Prostate gland (tissue), 2 donors: Measurements from ENCODE around the gene RARB. TPM values are rescaled to one million over a fixed set of nuclear protein-coding genes. Genes with fewer than 3 reads are reported as not detected.

Source experiments
- DNase-seq: peaks from one replicate; pipeline ENCODE4 v3.0.0-alpha.2; 2019; ENCODE audit warnings: low spot score
- H3K27ac ChIP-seq, 2 donors: fragments of 200-600 bp; sonication (generic); 2 replicates each; pipeline ENCODE4 v1.5.1; 2017 to 2019
- H3K27me3 ChIP-seq: fragments of 200-600 bp; sonication (generic); replicated peaks from 2 replicates; pipeline ENCODE4 v1.5.1; 2019; ENCODE audit not compliant: insufficient read depth
- H3K36me3 ChIP-seq, 2 donors: fragments of 200-600 bp; sonication (generic); 1 replicate in 1 of 2; 2 replicates in 1 of 2; pipeline versions ENCODE4 v1.5.1 to v1.8.1; 2017 to 2019
- H3K4me1 ChIP-seq: fragments of 200-600 bp; sonication (generic); replicated peaks from 2 replicates; pipeline ENCODE4 v1.5.1; 2019
- H3K4me3 ChIP-seq, 2 donors: fragments of 200-600 bp; sonication (generic); 2 replicates each; pipeline ENCODE4 v1.5.1; 2017 to 2019
- H3K9me3 ChIP-seq: fragments of 200-600 bp; sonication (generic); 2 replicates; pipeline ENCODE4 v1.5.1; 2017
- POLR2A ChIP-seq: fragments of 450-650 bp; IDR thresholded peaks from one replicate; pipeline ENCODE4 v1.6.1; 2016; ENCODE audit warnings: antibody characterized with exemption, mild to moderate bottlenecking
- POLR2AphosphoS5 ChIP-seq: sonication (generic); formaldehyde crosslinking; IDR thresholded peaks from one replicate; pipeline ENCODE4 v1.6.1; 2017; ENCODE audit warnings: antibody characterized with exemption
- WGBS: methylation state at CpG from one replicate; pipeline ENCODE4 v1.1.5; 2018; 5-methylcytosine and 5-hydroxymethylcytosine counted together
- intact Hi-C: fragments of 100-400 bp; cut with DNase I; formaldehyde crosslinking; loops from one replicate; pipeline ENCODE4 v1.14.2; 2022
- total RNA-seq, 2 donors: library from RNA; depleted of rRNA; stranded (reverse); fragments of >200 nt; gene quantifications; one replicate each; pipeline ENCODE4 v1.1.0, GENCODE V29; 2016
- TF ChIP-seq, protein P1 (sequence below), 4 experiments: fragments of 200-600 bp in 2 of 4; fragments of 450-650 bp in 2 of 4; sonication (generic) in 2 of 4; IDR thresholded peaks; 1 replicate in 3 of 4; 2 replicates in 1 of 4; pipeline ENCODE4 v1.5.1; 2016 to 2019; ENCODE audit warnings: antibody characterized with exemption in 4 of 4, mild to moderate bottlenecking in 2 of 4, moderate library complexity in 2 of 4

Gene RARB
- total RNA-seq, 2 donors from 2014 or later = 4.4 to 17.2 TPM

DNA sequence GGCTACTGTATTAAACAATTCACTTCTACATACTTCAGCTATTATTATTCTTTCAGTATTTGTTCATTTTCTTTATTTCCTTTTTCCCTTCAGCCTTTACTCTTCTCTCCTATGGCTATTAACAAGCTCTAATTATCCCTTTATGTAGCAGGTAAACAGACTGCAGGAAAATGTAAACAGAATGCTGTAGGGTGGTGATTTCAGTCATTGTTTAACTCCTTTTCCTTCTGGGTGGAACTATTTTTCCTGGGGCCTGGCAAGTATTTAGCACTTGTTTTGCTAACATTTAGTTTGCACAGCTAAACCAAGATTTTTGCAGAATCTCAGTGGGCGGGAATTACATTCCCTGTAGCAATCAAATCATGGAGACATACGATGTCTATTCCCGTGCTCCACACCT, 14.4 kb downstream of the RARB start:
- no peak for DNase-seq
- H3K36me3 ChIP-seq = no peaks in the 10 kb centered on the region
- no peaks in the 10 kb centered on the region for H3K27me3 ChIP-seq
- intact Hi-C loops = no loop called here
- H3K4me1 ChIP-seq = no peaks in the 10 kb centered on the region
- no peaks in the 10 kb centered on the region for H3K9me3 ChIP-seq
- H3K4me3 ChIP-seq = no peak overlapping the region
- 79% methylated on average over 3 of the region's 3 CpGs for WGBS
- TF ChIP-seq, protein P1, sequence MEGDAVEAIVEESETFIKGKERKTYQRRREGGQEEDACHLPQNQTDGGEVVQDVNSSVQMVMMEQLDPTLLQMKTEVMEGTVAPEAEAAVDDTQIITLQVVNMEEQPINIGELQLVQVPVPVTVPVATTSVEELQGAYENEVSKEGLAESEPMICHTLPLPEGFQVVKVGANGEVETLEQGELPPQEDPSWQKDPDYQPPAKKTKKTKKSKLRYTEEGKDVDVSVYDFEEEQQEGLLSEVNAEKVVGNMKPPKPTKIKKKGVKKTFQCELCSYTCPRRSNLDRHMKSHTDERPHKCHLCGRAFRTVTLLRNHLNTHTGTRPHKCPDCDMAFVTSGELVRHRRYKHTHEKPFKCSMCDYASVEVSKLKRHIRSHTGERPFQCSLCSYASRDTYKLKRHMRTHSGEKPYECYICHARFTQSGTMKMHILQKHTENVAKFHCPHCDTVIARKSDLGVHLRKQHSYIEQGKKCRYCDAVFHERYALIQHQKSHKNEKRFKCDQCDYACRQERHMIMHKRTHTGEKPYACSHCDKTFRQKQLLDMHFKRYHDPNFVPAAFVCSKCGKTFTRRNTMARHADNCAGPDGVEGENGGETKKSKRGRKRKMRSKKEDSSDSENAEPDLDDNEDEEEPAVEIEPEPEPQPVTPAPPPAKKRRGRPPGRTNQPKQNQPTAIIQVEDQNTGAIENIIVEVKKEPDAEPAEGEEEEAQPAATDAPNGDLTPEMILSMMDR (IDR thresholded peaks at IDR 0.05) = no peak
- TF ChIP-seq POLR2A (no peak), POLR2AphosphoS5 (no peak)
- no peak overlapping the region for H3K27ac ChIP-seq

DNA sequence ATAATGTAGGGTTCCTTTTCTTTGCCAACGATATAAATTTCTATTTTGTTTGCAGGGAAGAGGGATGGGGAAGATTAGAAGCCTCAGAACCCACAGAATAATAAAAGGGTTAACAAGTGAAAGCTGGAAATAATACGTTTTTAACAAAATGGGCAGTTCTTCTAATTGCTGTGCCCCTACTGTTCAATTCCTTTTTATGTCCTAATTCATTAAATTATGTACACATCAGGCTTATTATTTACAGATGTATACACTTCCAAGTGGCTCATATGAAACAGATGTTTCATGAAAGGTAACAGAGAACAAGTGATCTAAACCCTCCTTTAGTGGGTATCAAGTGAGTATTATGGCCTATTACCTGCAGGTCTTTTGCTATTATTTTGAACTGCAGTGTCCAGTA, 16.2 kb downstream of the RARB start:
- Histone ChIP-seq H3K27ac (no peak overlapping the region), H3K36me3 (no peaks in the 10 kb centered on the region), H3K4me3 (no peak overlapping the region), H3K27me3 (no peaks in the 10 kb centered on the region), H3K4me1 (peaks cover 3% of the 10 kb centered on the region), H3K9me3 (no peaks in the 10 kb centered on the region)
- 35% methylated on average over 2 of the region's 2 CpGs for WGBS
- no peak for DNase-seq
- TF ChIP-seq POLR2A (no peak), POLR2AphosphoS5 (no peak)
- TF ChIP-seq, protein P1 (IDR thresholded peaks at IDR 0.05) = no peak
- intact Hi-C loops = no loop called here

DNA sequence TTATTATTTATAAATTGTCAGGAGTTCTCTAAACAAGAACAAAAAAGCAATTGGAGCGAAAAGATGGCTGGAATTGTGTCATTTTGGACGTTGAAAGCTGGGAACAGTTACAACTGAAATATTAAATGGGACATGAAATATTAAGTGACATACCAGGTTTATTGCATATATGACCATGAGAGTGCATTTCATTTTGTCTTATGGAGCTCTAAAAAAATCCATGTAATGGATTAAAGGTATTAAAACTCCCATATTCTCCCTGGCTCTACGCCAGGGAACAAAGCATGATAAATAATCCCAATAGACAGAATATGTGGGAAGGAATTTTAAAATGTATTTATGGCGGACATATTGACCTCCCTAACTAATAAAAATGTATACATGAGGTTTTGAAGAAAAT, 17.7 kb downstream of the RARB start:
- intact Hi-C loops = no loop called here
- DNase-seq = no peak
- no peaks in the 10 kb centered on the region for H3K9me3 ChIP-seq
- peaks cover 3% of the 10 kb centered on the region for H3K4me1 ChIP-seq
- TF ChIP-seq, protein P1 (IDR thresholded peaks at IDR 0.05) = no peak
- TF ChIP-seq POLR2A (no peak), POLR2AphosphoS5 (no peak)
- 69% methylated on average over 4 of the region's 4 CpGs for WGBS
- no peaks in the 10 kb centered on the region for H3K27me3 ChIP-seq
- no peak overlapping the region for H3K4me3 ChIP-seq
- no peak overlapping the region for H3K27ac ChIP-seq
- H3K36me3 ChIP-seq = no peaks in the 10 kb centered on the region

DNA sequence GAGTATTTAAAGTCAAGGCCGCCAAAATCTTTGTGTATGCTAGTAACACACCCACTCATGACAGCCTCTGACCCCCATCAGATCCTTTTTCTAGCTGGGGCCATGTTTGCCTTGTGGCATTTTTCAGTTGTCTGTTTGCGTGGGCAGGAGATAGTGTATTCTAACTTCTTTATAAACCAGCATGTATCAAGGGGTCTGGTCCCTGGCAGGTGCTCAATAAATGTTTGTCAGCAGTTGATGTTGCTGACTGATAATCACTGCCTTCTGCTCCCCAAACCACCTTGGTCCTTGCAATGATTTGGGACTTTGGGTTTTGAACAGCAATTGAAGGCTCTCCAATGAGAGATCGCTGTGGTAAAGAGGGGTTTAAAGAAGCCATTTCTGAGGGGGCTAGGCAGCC, 19.2 kb downstream of the RARB start:
- Histone ChIP-seq H3K36me3 (no peaks in the 10 kb centered on the region), H3K4me3 (no peak overlapping the region), H3K27me3 (no peaks in the 10 kb centered on the region), H3K27ac (no peak overlapping the region), H3K9me3 (no peaks in the 10 kb centered on the region), H3K4me1 (peaks cover 3% of the 10 kb centered on the region)
- WGBS = 81% methylated on average over 3 of the region's 3 CpGs
- no peak for DNase-seq
- TF ChIP-seq POLR2A = no peak
- no peak for TF ChIP-seq POLR2AphosphoS5
- TF ChIP-seq, protein P1 (IDR thresholded peaks at IDR 0.05) = no peak
- intact Hi-C loops = no loop called here

DNA sequence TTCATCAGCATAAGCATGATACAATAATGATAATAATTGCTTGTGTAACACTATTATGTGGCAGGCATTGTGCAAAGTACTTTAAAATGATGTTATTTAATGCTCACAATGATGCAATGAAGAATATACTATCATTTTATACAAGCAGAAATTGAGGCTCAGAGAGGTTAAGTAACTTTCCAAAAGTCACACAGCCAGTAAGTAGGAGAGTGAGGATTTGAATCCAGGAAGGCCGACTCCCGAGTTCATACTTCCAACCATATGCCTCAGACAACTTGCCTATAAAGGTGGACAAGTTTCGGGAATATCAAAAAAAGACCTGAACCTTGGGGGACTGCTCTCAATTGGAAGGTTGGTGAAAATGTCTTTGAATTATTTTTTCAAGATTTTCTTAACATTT, 19.9 kb downstream of the RARB start:
- no peak overlapping the region for H3K27ac ChIP-seq
- no peaks in the 10 kb centered on the region for H3K36me3 ChIP-seq
- WGBS = 91% methylated on average over 3 of the region's 3 CpGs
- peaks cover 5% of the 10 kb centered on the region for H3K4me1 ChIP-seq
- H3K27me3 ChIP-seq = no peaks in the 10 kb centered on the region
- no peaks in the 10 kb centered on the region for H3K9me3 ChIP-seq
- TF ChIP-seq POLR2AphosphoS5 = no peak
- TF ChIP-seq POLR2A = no peak
- TF ChIP-seq, protein P1 (IDR thresholded peaks at IDR 0.05) = no peak
- DNase-seq = no peak
- no peak overlapping the region for H3K4me3 ChIP-seq
- intact Hi-C loops = no loop called here
